Spleen (tissue), 7 donors: ENCODE data around the gene DIAPH1.
"Not testable (repeated sequence)": the region's sequence is repeated elsewhere in the genome, so short reads cannot be mapped to it uniquely, and the experiment has no call there.

Experiments
- POLR2A ChIP-seq, 3 donors: fragments of 450-650 bp; IDR thresholded peaks; one replicate each; pipeline ENCODE4 v1.5.1; 2017; ENCODE audit warnings: antibody characterized with exemption in 3 of 3, mild to moderate bottlenecking in 1 of 3
- POLR2AphosphoS5 ChIP-seq, 3 donors: sonication (generic); formaldehyde crosslinking; IDR thresholded peaks; one replicate each; pipeline ENCODE4 v1.5.1; 2017; ENCODE audit warnings: antibody characterized with exemption in 3 of 3
- TF ChIP-seq, protein P1 (sequence below), 11 experiments: fragments of 200-600 bp in 7 of 11; fragments of 450-650 bp in 4 of 11; sonication (generic) in 4 of 11; IDR thresholded peaks in 8 of 11; conservative IDR thresholded peaks in 3 of 11; 1 replicate in 7 of 11; 2 replicates in 4 of 11; pipeline versions ENCODE4 v1.4.0 to v1.8.0; 2016 to 2021; ENCODE audit warnings: antibody characterized with exemption in 11 of 11, inconsistent platforms in 4 of 11, mild to moderate bottlenecking in 1 of 11
- donor health status: DM: no; HTN: no; CAD: no; lungs with moderate emphysema.
- donor health status: DM: no; HTN: no; CAD: no.
- donor health status: DM: no; HTN: no; CAD: no.

DNA sequence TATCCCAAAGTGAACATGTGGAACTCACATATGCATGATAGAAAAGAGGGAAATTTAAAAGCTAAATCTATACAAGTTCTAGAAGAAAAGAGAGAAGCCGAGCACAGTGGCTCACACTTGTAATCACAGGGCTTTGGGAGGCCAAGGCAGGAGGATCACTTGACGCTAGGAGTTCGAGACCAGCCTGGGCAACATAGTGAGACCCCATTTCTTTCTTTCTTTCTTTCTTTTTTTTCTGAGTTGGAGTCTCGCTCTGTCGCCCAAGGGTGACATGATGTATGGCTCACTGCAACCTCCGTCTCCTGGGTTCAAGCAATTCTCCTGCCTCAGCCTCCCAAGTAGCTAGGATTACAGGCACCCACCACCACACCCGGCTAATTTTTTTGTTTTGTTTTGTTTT, 8.9 kb downstream of the DIAPH1 start:
- not testable (repeated sequence) for TF ChIP-seq POLR2A, POLR2AphosphoS5 (IDR thresholded peaks at IDR 0.05)
- TF ChIP-seq, protein P1, sequence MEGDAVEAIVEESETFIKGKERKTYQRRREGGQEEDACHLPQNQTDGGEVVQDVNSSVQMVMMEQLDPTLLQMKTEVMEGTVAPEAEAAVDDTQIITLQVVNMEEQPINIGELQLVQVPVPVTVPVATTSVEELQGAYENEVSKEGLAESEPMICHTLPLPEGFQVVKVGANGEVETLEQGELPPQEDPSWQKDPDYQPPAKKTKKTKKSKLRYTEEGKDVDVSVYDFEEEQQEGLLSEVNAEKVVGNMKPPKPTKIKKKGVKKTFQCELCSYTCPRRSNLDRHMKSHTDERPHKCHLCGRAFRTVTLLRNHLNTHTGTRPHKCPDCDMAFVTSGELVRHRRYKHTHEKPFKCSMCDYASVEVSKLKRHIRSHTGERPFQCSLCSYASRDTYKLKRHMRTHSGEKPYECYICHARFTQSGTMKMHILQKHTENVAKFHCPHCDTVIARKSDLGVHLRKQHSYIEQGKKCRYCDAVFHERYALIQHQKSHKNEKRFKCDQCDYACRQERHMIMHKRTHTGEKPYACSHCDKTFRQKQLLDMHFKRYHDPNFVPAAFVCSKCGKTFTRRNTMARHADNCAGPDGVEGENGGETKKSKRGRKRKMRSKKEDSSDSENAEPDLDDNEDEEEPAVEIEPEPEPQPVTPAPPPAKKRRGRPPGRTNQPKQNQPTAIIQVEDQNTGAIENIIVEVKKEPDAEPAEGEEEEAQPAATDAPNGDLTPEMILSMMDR (IDR thresholded peaks at IDR 0.05 in 8 of 11, conservative IDR thresholded peaks at IDR 0.05 in 3 of 11), result not testable (repeated sequence)
